ENCODE data around the gene DKK3.
"Not testable (repeated sequence)": the region's sequence is repeated elsewhere in the genome, so short reads cannot be mapped to it uniquely, and the experiment has no call there.

Gene DKK3

GRCh38 chr11:12007769-12008737 is at the start of gene DKK3:
TSS of gene DKK3 (minus strand) at chr11:12008626. CDS start at chr11:12008582, 44 bp downstream.
- DNase-seq = no peak

DNA sequence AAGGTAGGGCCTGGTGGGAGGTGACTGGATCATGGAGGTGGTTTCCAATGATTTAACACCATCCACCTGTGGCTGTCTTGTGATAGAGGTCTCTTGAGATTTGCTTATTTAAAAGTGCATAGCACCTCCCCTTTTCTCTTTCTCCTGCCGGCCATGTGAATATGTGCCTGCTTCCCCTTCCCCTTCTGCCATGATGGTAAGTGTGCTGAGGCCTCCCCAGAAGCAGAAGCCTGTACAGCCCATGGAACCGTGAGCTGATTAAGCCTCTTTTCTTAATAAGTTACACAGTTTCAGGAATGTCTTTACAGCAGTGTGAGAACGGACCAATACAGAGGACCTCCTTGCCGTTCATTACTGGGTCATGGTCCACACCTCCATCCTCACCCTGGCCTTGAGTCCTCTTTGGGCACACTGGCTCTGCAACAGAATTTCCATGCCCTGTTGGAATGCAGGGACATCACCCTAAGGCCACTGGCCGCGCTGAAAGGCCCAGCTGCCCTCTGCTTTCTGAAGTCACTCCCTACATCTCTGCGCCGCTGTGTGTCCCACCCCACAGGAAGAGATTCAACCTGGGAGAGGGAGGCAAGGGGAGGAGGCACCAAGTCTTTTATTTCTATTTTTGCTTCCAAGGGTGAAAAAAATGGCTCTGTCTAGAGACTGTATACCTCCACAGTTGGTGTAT is 49.0 kb upstream of the DKK3 start:
- no peak for DNase-seq

- DNase-seq = no peak
Observed at GRCh38 chr11:12056119-12056518, 47.7 kb upstream of the DKK3 start.

DNA sequence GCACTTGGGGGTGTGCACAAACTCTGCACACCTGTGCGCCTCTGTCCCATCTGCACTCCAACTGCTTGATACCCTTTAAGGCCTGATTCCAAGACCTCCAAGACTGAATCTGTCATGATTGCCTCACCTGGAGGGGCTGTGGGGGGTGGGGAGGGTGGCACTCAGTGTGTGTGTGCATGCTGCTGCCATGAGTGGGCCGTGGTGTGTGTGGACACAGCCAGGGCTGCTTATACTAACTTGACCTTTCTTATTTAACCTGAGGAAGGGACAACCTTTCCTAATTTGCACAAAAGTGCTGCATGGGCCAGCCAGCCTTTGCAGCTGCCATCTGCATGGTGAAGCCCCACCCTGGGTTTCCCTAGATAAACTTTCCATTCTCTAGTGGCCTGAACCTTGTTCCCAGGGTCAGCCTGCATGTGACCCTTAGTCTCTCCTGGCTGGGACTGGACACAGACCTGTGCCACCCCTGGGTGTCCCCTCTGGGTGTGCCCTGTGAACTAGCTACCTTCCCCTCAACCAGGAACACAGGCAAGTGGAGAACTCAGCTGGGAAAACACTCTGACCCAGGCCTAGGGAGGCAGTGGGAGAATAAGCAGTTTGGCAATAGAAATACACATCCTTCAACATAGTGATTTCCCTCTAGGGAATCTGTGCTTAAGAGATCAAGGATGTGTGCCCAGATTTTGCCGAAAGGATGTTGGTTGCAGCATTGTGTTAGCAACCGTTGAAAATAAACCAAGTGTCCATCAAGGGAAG is 45.4 kb upstream of the DKK3 start:
- DNase-seq = no peak

GRCh38 chr11:12052676-12053605 is 44.5 kb upstream of the DKK3 start:
- DNase-seq = no peak

DNA sequence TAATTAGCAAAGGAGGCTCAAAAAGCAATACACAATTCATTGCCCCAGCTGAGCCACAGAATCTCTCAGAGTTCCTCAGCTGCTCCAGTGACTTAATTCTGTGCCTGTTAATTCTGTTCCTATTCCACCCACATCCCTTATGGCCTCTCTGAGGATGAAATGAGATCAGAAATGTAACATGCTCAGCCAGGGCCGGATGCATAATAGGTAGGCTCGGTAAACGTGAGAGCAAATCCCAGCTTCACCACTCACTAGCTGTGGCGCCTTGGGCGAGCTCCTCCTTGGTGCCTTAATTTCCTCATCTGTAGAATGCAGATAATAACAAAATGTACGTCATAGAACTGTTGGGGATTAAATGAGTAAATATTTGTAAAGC is 42.8 kb upstream of the DKK3 start:
- no peak for DNase-seq

DNA sequence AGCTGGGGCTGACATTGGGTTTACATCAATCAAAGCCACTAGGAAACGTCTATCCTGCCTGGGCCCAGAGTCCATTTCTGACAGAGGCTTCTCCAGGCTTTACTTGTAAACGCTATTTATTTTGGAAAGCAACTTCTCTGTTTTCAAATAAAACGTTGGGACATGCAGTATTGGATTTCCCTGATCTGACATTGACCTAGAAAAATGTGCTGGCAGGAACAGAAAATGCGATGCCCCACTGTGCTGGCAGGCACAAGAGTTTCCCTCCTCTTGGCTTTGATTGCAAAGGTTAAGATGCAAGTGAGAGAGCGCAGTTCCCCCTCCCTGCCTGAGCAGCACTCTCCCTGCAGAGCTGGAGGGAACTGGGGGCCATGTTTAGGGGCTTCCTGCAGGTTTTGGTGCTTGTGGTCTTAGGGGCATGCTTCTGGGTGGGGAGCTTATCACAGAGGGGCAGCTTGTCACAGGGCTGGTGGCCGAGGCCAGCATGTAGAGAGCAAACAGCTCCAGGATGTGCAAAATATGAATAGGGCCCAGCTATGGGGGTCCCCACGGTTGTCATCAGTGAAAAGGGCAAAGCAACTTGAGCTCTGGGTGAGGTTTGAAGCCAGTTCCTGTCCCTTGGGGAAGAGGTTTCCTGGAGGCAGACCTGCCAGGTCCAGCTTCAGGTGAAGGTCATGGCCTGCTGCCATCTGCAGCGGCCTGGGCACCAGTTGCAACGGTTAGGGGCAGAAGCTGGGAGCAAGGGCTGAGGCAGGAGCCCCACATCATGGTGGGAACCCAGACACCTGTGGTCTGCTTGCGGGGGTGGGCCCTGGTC is 42.3 kb upstream of the DKK3 start:
- DNase-seq = no peak

DNA sequence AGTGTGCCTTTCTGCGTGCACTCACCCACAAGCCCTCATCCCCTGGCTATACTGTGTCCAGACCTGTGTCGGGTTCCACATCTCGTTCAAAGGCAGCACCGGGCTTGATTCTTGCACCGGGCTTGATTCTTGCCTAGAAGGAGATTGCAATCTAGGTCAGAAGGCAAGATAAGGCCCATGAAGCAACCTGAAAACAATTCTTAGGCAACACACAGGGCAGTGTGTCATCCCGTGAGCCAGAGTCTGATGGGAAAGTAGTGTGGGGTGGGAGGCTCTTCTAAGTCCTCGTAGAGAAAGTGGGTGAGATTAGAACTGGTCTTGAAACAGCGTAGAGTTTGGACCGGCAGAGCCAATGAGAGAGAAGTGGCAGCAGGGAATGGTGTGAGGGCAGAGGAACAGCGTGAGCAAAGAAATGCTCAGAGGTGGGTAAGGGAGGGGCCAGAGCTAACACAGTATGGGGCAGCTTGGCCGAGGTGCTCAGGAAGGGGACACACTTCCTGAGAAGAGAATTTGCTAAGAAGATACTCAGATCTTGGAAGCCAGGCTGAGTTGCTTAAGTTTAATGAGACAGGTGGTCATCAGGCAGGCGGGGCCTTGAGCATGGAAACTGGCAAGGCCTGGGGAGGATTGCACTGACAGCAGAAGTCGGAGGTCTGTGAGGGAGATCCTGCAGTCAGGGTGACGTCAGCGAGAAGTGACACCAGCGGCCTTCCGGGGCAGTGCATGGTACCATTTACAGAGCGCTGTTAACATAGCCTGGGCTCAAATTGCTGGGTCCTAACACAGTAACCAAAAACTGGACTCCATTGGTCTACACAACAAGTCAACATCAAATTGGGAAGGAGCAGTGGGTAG is 40.7 kb upstream of the DKK3 start:
- no peak for DNase-seq

DNA sequence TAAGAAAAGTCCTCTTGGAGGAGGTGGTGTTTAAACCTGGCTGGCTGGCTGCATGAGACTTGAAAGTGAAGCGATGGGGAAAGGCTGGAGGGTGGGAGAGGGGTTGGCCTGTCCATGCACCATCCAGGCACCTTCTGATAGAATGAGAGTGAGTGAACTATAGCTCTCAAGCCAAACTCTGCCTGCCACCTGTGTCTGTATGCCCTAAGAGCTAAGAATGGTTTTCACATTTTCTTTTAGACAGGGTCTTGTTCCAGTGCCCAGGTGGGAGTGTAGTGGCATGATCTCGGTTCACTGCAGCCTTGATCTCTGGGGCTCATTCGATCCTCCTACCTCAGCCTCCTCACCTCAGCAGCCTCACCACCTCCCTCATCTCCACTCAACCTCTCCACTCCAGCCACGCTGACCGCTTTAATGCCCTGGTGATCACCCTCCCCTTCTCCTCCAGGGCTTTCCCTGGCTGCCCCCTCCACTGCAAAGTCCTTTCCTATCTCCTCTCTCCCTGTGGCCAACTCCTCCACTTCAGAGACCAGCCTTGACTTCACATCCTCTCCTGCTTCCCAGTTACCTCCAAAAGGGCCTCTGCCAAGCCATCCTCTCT is 38.3 kb upstream of the DKK3 start:
- no peak for DNase-seq

DNA sequence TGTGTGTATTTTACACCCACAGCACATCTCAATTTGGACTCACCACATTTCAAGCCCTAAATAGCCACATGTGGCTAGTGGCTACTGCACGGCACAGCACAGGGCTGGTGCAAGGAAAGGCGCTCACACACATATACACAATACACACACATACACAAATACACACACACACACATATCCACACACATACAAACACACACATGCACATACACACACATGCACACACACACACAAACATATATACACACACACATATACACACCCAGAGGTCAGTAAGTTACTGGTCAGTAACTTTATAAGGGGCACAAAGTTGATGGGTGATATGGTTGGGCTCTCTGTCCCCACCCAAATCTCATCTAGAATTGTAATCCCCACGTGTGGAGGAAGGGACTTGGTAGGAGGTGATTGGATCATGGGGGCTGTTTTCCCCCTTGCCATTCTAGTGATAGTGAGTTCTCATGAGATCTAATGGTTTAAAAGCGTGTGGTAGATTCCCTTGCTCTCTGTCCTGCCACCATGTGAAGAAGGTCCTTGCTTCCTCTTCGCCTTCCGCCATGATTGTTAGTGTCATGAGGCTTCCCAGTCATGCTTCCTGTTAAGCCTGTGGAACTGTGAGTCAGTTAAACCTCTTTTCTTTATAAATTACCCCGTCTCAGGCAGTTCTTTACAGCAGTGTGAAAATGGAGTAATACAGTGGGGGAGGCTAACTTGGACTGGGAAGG is 37.6 kb upstream of the DKK3 start:
- no peak for DNase-seq

GRCh38 chr11:12044799-12045198 is 36.4 kb upstream of the DKK3 start:
- no peak for DNase-seq

GRCh38 chr11:12043959-12044791 is 35.7 kb upstream of the DKK3 start:
- DNase-seq = no peak

DNA sequence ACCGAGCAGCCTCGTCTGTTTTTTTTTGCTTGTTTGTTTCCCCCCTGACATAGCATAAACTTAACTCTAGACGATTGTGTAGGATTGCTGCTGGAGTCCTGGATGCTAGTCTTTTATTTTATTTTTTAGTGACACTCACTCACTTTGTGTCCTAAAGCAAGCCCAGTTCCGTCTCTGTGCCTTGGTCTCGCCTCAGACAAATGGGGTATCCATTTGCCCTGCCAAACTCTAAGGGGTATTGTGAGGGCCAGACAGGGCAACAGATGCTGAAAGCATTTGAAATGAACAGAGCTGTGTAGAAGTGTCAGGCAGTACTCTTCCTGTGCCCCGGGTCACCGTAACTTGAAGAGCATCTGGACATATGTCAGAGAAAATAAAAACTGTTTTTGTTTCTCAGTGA is 34.8 kb upstream of the DKK3 start:
- no peak for DNase-seq

- no peak for DNase-seq
Observed at GRCh38 chr11:12042215-12042676, 33.8 kb upstream of the DKK3 start.

GRCh38 chr11:12040719-12041118 is 32.3 kb upstream of the DKK3 start:
- DNase-seq = not testable (repeated sequence)

- no peak for DNase-seq
Observed at GRCh38 chr11:12032968-12033367, 24.5 kb upstream of the DKK3 start.

- no peak for DNase-seq
Observed at GRCh38 chr11:12031856-12032544, 23.6 kb upstream of the DKK3 start.

Data from NCI-H2171 (cell line).